Neuron (in vitro differentiated cells): ENCODE results near the gene DHX58.

Experiments
- H2AFZ ChIP-seq: one replicate; pipeline ENCODE4 v1.6.1; 2013; ENCODE audit warnings: low read depth, mild to moderate bottlenecking, inconsistent platforms, low read length, moderate library complexity
- H3K27me3 ChIP-seq: one replicate; pipeline ENCODE4 v1.6.1; 2013; ENCODE audit warnings: low read length; ENCODE audit not compliant: insufficient read depth
- H3K36me3 ChIP-seq: one replicate; pipeline ENCODE4 v1.6.1; 2013; ENCODE audit warnings: low read length; ENCODE audit not compliant: insufficient read depth
- H3K4me1 ChIP-seq: one replicate; pipeline ENCODE4 v1.6.1; 2013; ENCODE audit warnings: low read length; ENCODE audit not compliant: insufficient read depth
- H3K4me3 ChIP-seq: 2 replicates; pipeline ENCODE4 v1.5.1; 2013; ENCODE audit warnings: mild to moderate bottlenecking, low read length, moderate library complexity
- H3K9me3 ChIP-seq: one replicate; pipeline ENCODE4 v1.6.1; 2013; ENCODE audit warnings: low read length

DHX58 gene

DNA sequence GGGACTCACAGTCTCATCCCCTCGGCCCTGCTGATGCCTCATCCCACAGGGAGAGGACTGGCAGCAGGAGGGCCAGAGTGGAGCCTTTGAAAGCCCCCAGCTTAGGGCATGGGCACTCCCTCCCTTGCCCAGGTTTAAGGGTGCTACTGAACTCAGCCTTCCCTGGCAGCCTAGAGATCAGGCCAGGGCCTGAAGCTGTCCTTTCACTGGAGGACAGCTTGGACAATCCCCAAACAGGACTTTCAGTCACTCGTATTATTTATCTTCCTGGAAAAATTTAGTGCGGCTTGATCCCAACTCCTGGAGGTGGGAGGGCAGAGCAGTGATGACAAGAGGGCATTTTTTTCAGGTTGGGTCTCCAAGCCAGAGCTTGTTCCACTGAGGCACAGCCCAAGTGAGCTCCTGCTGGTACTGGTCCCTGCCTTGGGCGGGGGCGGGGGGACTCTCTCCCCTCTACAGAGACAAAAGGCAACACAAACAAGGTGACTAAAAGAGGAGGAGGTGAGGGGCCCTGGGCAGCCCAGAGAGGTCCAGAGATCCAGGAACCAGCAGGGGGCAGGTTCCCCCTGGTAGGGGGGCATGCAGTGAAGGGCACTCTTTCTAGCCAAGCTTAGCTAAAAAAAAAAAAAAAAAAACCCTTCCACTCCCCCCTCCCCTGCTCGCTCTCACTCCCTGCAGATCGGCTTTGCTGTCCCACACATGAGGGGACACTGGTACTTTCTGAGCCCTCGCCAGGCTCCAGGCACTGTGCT is 16.0 kb downstream of the DHX58 start:
- no peak overlapping the region for H2AFZ ChIP-seq
- peaks cover 45% of the 10 kb centered on the region for H3K27me3 ChIP-seq
- H3K36me3 ChIP-seq: no peaks in the 10 kb centered on the region
- no peaks in the 10 kb centered on the region for H3K9me3 ChIP-seq
- peaks cover 24% of the 10 kb centered on the region for H3K4me1 ChIP-seq
- H3K4me3 ChIP-seq: no peak overlapping the region

DNA sequence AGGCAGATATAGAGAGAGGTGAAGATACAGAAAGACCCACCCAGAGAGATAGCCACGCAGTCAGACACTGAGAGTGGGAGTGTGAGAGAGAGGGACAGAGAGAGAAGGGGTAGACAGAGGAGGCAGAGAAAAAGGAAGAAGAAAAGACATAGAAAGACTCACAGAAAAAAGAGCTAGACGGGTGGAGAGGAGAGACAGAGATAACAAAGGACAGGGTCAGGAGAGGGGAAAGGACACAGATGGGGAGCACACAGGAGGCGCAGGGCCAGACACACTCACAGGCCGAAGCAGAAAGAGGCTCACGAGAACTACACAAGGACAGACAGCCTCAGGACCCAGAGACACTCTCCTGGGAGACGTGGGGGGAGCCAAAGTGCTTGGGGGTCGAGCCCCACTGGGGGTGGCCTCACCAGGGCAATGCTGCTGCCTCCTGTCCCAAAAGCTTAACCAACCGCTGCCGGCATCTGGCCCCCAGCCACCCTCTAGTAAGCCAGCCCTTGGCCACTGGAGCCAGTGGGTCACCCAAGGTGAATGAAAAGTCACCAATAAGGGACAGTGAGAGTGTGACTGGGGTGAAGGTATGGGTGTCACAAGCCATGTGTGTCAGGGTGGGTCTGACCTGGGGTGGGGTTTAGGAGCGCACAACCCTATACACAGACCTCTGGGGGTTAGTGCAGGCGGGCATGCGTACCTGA is 18.0 kb downstream of the DHX58 start:
- H2AFZ ChIP-seq: no peak overlapping the region
- no peaks in the 10 kb centered on the region for H3K36me3 ChIP-seq
- peaks cover 24% of the 10 kb centered on the region for H3K4me1 ChIP-seq
- H3K4me3 ChIP-seq: no peak overlapping the region
- H3K9me3 ChIP-seq: no peaks in the 10 kb centered on the region
- H3K27me3 ChIP-seq: peaks cover 44% of the 10 kb centered on the region

DNA sequence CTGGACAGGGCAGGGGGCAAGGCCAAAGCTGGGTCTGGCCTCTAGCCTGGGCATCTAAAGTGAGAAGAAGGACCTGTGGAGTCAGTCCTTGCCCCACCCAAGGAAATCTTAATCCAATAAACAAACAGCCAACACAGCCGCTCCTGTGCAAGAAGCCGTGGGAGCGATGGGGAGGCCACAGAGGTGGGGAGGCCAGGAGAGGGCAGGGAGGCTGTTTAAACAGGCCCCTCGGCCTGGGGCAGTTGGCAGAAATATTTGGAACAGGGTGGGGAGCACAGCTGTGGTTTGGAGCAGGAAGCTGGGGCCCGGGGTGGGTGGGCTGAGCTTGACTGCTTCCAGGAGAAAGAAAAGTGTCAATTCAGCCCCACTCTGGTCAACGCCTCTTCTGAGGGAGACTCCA is 19.6 kb downstream of the DHX58 start:
- Histone ChIP-seq H2AFZ (no peak overlapping the region), H3K4me3 (no peak overlapping the region), H3K27me3 (peaks cover 32% of the 10 kb centered on the region), H3K4me1 (peaks cover 14% of the 10 kb centered on the region), H3K9me3 (no peaks in the 10 kb centered on the region), H3K36me3 (no peaks in the 10 kb centered on the region)

DNA sequence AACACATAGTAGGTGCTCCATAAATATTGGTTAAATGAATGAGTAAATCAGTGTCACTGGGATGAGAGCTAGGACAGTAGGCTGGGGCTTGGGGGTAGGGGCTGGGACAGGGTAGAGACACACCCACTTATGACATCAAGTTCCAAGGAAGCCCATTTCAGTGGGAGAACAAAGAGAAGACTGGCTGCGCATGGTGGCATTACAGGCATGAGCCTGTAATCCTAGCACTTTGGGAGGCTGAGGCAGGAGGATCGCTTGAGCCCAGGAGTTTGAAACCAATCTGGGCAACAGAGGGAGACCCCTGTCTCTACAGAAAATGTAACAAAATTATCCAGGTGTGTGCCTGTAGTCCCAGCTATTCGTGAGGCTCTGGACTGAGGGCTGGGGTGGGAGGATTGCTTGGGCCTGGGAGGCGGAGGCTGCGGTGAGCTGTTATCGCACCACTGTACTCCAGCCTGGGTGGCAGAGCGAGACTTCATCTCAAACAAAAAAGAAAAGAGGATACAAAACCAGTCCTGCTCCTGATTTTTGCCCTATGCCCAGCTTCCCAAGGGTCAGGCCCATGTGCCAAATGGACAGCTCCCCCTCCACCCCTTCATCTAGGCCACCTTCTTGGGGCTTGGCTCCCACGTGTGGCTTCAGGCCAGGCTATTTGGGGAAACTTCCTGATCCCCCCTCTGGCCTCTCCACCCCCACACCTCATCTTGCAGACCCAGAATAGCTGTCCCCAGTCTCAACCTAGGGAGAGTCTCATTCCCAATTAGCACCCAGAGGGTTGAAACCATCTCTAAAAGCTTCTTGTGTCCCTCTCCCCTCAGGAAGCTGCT is 21.3 kb downstream of the DHX58 start:
- Histone ChIP-seq H3K4me3 (no peak overlapping the region), H3K27me3 (peaks cover 17% of the 10 kb centered on the region), H3K4me1 (peaks cover 12% of the 10 kb centered on the region), H3K36me3 (no peaks in the 10 kb centered on the region), H2AFZ (no peak overlapping the region), H3K9me3 (no peaks in the 10 kb centered on the region)

DNA sequence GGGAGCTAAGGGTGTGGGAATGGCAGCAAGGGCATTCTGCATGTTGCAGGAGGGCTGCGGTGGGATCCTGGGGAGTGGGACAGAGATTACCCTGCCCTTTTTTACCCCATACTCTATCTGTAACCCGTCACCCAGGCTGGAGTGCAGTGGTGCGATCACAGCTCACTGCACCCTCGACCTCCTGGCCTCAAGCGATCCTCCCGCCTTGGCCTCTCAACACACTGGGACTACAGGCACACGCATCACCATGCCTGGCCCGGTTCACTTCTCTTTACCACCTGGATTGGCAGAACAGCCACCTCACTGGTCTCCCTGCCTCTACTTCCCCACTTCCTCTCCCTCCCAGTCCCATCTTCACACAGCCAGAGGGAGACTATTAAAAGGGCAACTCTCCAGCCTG is 23.8 kb downstream of the DHX58 start:
- Histone ChIP-seq H3K4me1 (no peaks in the 10 kb centered on the region), H3K9me3 (no peaks in the 10 kb centered on the region), H3K4me3 (no peak overlapping the region), H3K27me3 (peaks cover 10% of the 10 kb centered on the region), H3K36me3 (no peaks in the 10 kb centered on the region), H2AFZ (no peak overlapping the region)

DNA sequence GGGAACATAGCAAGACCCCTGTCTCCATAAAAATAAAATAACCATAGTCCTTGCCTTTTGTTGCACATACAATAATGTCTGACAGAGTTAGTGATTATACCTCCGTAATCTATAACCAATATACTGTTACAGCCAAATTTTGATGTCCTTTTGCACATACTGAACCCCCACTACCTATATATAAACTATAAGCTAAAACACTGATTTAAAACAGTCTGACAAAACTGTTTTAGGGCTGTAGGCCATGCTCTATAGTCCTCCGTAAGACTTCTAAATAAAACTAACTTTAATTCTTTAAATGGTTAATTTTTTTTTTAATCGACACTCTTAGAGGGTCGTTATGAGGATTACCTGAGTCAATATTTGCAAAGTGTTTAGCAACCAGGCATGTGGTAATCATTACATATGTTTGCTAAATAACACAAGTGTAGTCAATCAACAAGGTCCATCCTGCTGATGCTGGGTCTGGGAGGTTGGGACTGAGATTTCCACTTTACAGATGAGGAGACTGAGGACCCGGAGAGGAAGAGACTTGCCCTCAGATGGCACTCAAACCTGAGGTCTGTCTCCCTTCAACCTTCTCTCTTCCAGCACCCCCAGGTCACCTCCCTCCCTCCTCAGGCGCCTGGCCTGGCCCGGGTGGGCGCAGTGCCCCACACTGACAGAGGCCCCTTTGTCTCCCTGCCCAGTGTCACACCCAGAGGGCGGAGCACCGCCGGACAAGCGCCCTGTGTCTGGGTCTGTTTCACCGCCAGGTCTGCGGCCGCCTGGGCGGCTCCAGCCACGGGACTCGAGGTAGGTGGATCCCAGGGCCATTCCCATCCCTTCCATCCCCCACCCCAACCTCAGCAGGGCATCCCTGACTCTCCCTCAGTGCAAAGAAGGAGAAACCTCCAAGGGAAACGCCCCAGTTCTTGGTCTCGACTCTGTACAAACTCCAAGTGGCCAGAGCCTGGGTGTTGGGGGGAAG is 24.5 kb downstream of the DHX58 start:
- H2AFZ ChIP-seq: no peak overlapping the region
- H3K36me3 ChIP-seq: no peaks in the 10 kb centered on the region
- H3K9me3 ChIP-seq: no peaks in the 10 kb centered on the region
- peaks cover 10% of the 10 kb centered on the region for H3K27me3 ChIP-seq
- H3K4me3 ChIP-seq: no peak overlapping the region
- no peaks in the 10 kb centered on the region for H3K4me1 ChIP-seq

DNA sequence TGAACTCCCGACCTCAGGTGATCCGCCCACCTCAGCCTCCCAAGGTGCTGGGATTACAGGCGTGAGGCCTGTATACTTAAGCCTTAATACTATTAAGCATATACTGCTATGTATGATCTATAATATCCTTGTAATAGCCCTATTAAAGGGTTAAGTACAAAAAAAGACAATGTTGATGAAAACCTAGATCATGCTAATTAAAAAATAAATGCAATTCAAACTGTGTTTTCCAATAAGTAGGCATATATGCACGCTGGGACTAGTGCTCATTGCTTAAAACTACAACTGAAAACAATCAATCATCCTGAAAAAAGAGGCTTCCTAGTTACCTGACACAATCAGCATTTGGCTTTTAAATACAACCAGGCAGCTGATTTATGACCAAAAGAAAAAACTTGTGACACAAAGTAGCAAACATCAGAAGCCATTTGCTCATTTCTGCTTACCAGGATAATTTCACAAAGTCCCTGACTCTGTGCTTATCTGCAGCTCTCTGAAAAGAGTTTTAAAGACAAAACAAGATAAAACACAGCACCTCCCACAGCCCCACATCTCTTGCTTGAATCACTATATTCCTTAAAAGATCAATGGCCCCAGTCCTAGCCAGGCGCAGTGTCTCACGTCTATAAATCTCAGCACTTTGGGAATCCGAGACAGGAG is 25.3 kb downstream of the DHX58 start:
- H3K4me1 ChIP-seq: no peaks in the 10 kb centered on the region
- peaks cover 10% of the 10 kb centered on the region for H3K27me3 ChIP-seq
- H3K36me3 ChIP-seq: no peaks in the 10 kb centered on the region
- H3K9me3 ChIP-seq: no peaks in the 10 kb centered on the region
- no peak overlapping the region for H3K4me3 ChIP-seq
- no peak overlapping the region for H2AFZ ChIP-seq

DNA sequence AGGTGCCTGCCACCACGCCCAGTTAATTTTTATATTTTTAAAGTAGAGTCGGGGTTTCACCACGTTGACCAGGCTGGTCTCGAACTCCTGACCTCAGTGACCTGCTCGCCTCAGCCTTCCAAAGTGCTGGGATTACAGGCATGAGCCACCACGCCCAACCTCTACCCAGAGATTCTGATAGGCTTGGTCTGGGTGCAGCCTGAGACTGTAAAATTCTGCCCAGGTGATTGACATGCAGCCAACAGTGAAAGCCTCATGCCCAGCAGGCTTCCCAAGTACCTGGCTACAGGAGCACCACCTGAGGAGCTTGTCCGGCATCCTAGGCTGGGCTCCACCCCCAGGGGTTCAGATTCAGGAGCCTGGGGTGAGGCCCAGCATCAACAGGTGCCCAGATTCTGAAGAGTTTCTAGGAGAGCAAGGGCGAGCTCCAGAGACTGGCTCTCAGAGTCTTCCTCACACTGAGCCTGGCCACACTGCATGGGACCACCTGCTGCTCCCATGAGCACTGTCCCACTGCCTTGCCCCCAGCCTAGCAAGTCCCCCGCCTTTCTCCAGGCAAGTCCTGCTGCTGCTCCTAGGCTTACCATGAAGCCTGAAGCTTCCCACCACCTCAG is 30.9 kb downstream of the DHX58 start:
- no peaks in the 10 kb centered on the region for H3K9me3 ChIP-seq
- H3K27me3 ChIP-seq: peaks cover 21% of the 10 kb centered on the region
- no peaks in the 10 kb centered on the region for H3K4me1 ChIP-seq
- no peak overlapping the region for H3K4me3 ChIP-seq
- H3K36me3 ChIP-seq: no peaks in the 10 kb centered on the region
- H2AFZ ChIP-seq: no peak overlapping the region

DNA sequence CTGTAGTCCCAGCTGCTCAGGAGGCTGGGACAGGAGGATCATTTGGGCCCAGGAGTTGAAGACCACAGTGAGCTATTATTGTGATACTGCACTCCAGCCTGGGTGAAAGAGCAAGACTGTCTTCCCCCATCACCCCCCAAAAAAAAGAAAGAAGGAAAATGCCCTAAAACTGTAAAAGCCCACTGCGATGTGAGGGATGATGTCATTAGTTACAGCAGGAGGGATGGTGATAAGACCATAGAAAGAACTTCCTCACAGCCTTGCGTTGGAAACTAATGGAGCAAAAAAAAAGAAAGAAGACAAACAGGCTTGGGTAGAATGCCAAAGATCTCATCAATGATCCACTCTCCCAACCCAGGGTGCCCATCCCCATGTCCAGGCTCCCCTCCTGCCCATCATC is 33.0 kb downstream of the DHX58 start:
- Histone ChIP-seq H3K4me1 (no peaks in the 10 kb centered on the region), H2AFZ (no peak overlapping the region), H3K27me3 (peaks cover 26% of the 10 kb centered on the region), H3K4me3 (no peak overlapping the region), H3K36me3 (no peaks in the 10 kb centered on the region), H3K9me3 (no peaks in the 10 kb centered on the region)

DNA sequence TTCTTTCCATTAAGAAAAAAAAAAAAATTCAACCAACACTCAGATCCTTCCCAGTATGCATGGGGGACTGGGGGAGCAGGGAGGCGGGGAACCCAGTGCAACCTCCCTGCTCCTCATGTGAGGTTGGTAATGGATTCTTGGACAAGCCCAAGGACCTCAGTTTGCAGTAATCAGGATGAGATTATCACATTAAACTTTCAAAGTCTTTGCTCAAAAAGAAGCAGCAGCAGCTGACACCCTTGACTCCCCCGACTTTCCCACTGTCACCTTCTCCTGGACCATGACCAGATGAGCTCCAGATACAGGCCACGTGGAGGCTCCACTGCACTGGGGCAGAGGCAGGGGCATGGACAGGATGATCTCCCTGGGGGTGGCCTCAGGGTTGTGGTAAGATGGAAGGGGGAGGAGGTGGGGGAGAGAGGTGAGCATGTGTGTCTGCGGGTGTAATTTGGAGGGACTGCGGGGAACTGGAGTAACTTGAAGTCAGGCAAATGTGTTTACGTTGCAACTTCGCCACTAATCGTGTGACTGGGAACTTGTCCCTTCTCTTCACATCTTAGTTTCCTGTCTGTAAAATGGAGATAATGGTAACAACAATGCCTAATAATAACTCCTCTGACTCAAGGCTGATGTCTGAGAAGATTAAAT is 34.0 kb downstream of the DHX58 start:
- Histone ChIP-seq H3K4me1 (no peaks in the 10 kb centered on the region), H3K4me3 (no peak overlapping the region), H3K27me3 (peaks cover 31% of the 10 kb centered on the region), H2AFZ (no peak overlapping the region), H3K36me3 (no peaks in the 10 kb centered on the region), H3K9me3 (no peaks in the 10 kb centered on the region)

DNA sequence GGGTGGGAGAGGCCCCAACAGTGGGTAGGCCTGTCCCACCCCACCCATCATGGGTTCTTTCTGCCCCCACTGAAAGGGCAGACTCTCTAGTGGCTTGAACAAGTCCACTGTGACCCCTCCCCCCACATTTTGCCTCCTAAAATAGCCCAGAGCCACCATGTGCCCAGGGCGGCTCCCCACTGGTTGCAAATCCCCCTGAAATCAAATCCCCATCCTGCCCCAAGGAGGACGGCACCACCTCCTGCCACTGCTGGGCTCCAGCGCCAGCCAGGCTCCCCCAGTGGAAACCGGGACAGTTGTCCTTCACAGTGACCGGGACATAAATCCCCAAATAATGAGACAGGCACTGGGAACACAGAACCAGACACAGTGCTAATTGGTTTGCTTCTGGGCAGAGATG is 34.8 kb downstream of the DHX58 start:
- Histone ChIP-seq H2AFZ (no peak overlapping the region), H3K4me3 (no peak overlapping the region), H3K27me3 (peaks cover 39% of the 10 kb centered on the region), H3K4me1 (no peaks in the 10 kb centered on the region), H3K9me3 (no peaks in the 10 kb centered on the region), H3K36me3 (no peaks in the 10 kb centered on the region)
